GM12874 (cell line): ENCODE data around the gene ENTR1.

Experiments
- CTCF ChIP-seq: IDR thresholded peaks from 2 replicates; pipeline ENCODE4 v1.5.1; 2011; ENCODE audit warnings: low read depth, mild to moderate bottlenecking, control low read depth, low read length, moderate library complexity; ENCODE audit not compliant: insufficient read depth

Gene ENTR1

GRCh38 chr9:136352682-136353081, 57.7 kb downstream of the ENTR1 start:
- no peak for TF ChIP-seq CTCF
